ENCODE data around the gene HDGFL2.

The HDGFL2 gene

GRCh38 chr19:4503132-4503824 lies 31.2 kb downstream of the HDGFL2 start:
- H3K27ac ChIP-seq, result peak overlapping the region; percentile 81
- peaks cover 74% of the 10 kb centered on the region for H3K36me3 ChIP-seq
- no peak for TF ChIP-seq Cebpa-rat (IDR thresholded peaks at IDR 0.05)
- H3K4me3 ChIP-seq, result peak overlapping the region; percentile 52
- H3K9me3 ChIP-seq, result no peaks in the 10 kb centered on the region
- H3K4me1 ChIP-seq, result peaks cover 56% of the 10 kb centered on the region
- peak overlapping the region; percentile 74 for H3K9ac ChIP-seq
- peak overlapping the region; percentile 84 for H3K4me2 ChIP-seq
- no peaks in the 10 kb centered on the region for H3K27me3 ChIP-seq
- peaks cover 13% of the 10 kb centered on the region for H4K20me1 ChIP-seq

- peak overlapping the region; percentile 84 for H3K4me2 ChIP-seq
- H3K27ac ChIP-seq, result peak overlapping the region; percentile 81
- H3K4me3 ChIP-seq, result peak overlapping the region; percentile 52; the same call in 1 of the 2 replicates
- H3K9ac ChIP-seq, result peak overlapping the region; percentile 74
- no peaks in the 10 kb centered on the region for H3K27me3 ChIP-seq
- H3K4me1 ChIP-seq, result peaks cover 56% of the 10 kb centered on the region
- peaks cover 69% of the 10 kb centered on the region for H3K36me3 ChIP-seq
- TF ChIP-seq Cebpa-rat (IDR thresholded peaks at IDR 0.05), result no peak
- H4K20me1 ChIP-seq, result peaks cover 13% of the 10 kb centered on the region
- H3K9me3 ChIP-seq, result no peaks in the 10 kb centered on the region
These were observed 31.7 kb downstream of the HDGFL2 start for GRCh38 chr19:4503825-4504170.

- Histone ChIP-seq H3K27ac (peak overlapping the region; percentile 81), H3K4me3 (no peak overlapping the region), H3K27me3 (no peaks in the 10 kb centered on the region), H3K4me1 (peaks cover 56% of the 10 kb centered on the region), H3K36me3 (peaks cover 66% of the 10 kb centered on the region), H3K9me3 (no peaks in the 10 kb centered on the region), H4K20me1 (peaks cover 13% of the 10 kb centered on the region), H3K9ac (peak overlapping the region; percentile 74; the same call in 1 of the 2 replicates), H3K4me2 (peak overlapping the region; percentile 84)
- no peak for TF ChIP-seq Cebpa-rat (IDR thresholded peaks at IDR 0.05)
These were observed 32.2 kb downstream of the HDGFL2 start for GRCh38 chr19:4504297-4504701.

- no peak for TF ChIP-seq Cebpa-rat (IDR thresholded peaks at IDR 0.05)
- H3K4me2 ChIP-seq, result peak overlapping the region; percentile 84
- H3K36me3 ChIP-seq, result peaks cover 62% of the 10 kb centered on the region
- peaks cover 56% of the 10 kb centered on the region for H3K4me1 ChIP-seq
- peak overlapping the region; percentile 81 for H3K27ac ChIP-seq
- no peaks in the 10 kb centered on the region for H3K9me3 ChIP-seq
- H3K9ac ChIP-seq, result peak overlapping the region; percentile 74; the same call in 1 of the 2 replicates
- H3K27me3 ChIP-seq, result no peaks in the 10 kb centered on the region
- H3K4me3 ChIP-seq, result no peak overlapping the region
- H4K20me1 ChIP-seq, result peaks cover 13% of the 10 kb centered on the region
These were observed 32.9 kb downstream of the HDGFL2 start for GRCh38 chr19:4504891-4505569.

GRCh38 chr19:4505570-4506448 lies 33.7 kb downstream of the HDGFL2 start:
- no peak overlapping the region for H3K4me2 ChIP-seq
- no peaks in the 10 kb centered on the region for H3K9me3 ChIP-seq
- peaks cover 54% of the 10 kb centered on the region for H3K36me3 ChIP-seq
- no peak for TF ChIP-seq Cebpa-rat (IDR thresholded peaks at IDR 0.05)
- H3K27ac ChIP-seq, result peak overlapping the region; percentile 81
- peaks cover 13% of the 10 kb centered on the region for H4K20me1 ChIP-seq
- H3K4me1 ChIP-seq, result peaks cover 54% of the 10 kb centered on the region
- no peak overlapping the region for H3K4me3 ChIP-seq
- no peaks in the 10 kb centered on the region for H3K27me3 ChIP-seq
- H3K9ac ChIP-seq, result no peak overlapping the region

- peak overlapping the region; percentile 18; the same call in 1 of the 2 replicates for H3K27ac ChIP-seq
- no peaks in the 10 kb centered on the region for H3K27me3 ChIP-seq
- H3K4me2 ChIP-seq, result no peak overlapping the region
- H3K4me1 ChIP-seq, result peaks cover 46% of the 10 kb centered on the region
- H4K20me1 ChIP-seq, result peaks cover 13% of the 10 kb centered on the region
- H3K9ac ChIP-seq, result no peak overlapping the region
- TF ChIP-seq Cebpa-rat (IDR thresholded peaks at IDR 0.05), result no peak
- H3K9me3 ChIP-seq, result no peaks in the 10 kb centered on the region
- no peak overlapping the region for H3K4me3 ChIP-seq
- peaks cover 46% of the 10 kb centered on the region for H3K36me3 ChIP-seq
These were observed 34.5 kb downstream of the HDGFL2 start for GRCh38 chr19:4506449-4507149.

- no peak overlapping the region for H3K27ac ChIP-seq
- H3K4me2 ChIP-seq, result no peak overlapping the region
- H3K4me3 ChIP-seq, result no peak overlapping the region
- H3K36me3 ChIP-seq, result peaks cover 41% of the 10 kb centered on the region
- no peak for TF ChIP-seq Cebpa-rat (IDR thresholded peaks at IDR 0.05)
- peaks cover 41% of the 10 kb centered on the region for H3K4me1 ChIP-seq
- no peaks in the 10 kb centered on the region for H3K27me3 ChIP-seq
- H3K9me3 ChIP-seq, result no peaks in the 10 kb centered on the region
- peaks cover 13% of the 10 kb centered on the region for H4K20me1 ChIP-seq
- no peak overlapping the region for H3K9ac ChIP-seq
These were observed 35.0 kb downstream of the HDGFL2 start for GRCh38 chr19:4507150-4507452.

GRCh38 chr19:4507804-4508203 lies 35.7 kb downstream of the HDGFL2 start:
- Histone ChIP-seq H3K9ac (no peak overlapping the region), H3K36me3 (peaks cover 34% of the 10 kb centered on the region), H3K4me1 (peaks cover 34% of the 10 kb centered on the region)

GRCh38 chr19:4508698-4509097 lies 36.6 kb downstream of the HDGFL2 start:
- Histone ChIP-seq H3K27ac (no peak overlapping the region), H3K9me3 (no peaks in the 10 kb centered on the region), H3K4me1 (peaks cover 25% of the 10 kb centered on the region), H3K36me3 (peaks cover 33% of the 10 kb centered on the region), H3K4me3 (no peak overlapping the region), H3K9ac (no peak overlapping the region), H3K27me3 (no peaks in the 10 kb centered on the region), H3K4me2 (no peak overlapping the region), H4K20me1 (peaks cover 11% of the 10 kb centered on the region)
- TF ChIP-seq Cebpa-rat (IDR thresholded peaks at IDR 0.05), result no peak

More at GRCh38 chr19:4507804-4508203, 35.7 kb downstream of the HDGFL2 start:
- TF ChIP-seq Cebpa-rat (IDR thresholded peaks at IDR 0.05), result no peak
- Histone ChIP-seq H4K20me1 (peaks cover 13% of the 10 kb centered on the region), H3K27me3 (no peaks in the 10 kb centered on the region), H3K4me3 (no peak overlapping the region), H3K9me3 (no peaks in the 10 kb centered on the region), H3K4me2 (no peak overlapping the region), H3K27ac (no peak overlapping the region)
